ENCODE results near the gene PNKD.

PNKD gene

DNA sequence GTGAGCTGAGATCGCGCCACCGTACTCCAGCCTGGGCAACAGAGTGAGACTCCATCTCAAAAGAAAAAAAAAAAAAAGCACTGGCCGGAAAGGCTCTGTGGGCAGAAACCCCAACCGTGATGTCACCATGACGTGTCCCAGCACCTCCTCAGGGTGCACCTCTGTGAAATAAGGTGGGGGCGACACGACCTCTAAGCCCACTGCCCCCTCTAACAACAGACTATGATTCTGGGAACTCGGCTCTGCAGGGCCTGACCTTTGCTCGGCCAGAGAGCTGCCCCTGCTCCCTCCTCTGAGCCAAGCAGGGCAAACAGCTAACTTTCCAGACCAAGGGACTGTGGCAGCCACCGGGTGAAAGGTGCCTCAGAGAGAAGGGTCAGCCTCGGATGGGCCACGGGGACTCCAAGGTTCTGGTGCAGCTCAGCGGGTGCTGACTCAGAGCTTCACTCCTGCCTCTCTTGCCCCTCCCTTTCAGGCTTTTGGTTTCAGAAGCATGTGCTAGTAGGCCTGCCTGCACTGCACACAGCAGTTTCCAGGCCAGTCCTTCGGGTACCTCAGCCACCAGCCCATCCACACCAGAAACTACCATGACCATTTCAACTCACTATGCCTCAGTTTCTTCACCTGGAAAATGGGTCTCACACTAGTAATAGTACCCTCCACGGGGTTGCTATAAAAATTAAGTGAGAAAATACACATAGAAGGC, 13.9 kb downstream of the PNKD start:
- H3K4me1 Mint-ChIP-seq = peaks cover 51% of the 10 kb centered on the region
- no peak overlapping the region for H3K4me3 Mint-ChIP-seq
- TF ChIP-seq, protein P1, sequence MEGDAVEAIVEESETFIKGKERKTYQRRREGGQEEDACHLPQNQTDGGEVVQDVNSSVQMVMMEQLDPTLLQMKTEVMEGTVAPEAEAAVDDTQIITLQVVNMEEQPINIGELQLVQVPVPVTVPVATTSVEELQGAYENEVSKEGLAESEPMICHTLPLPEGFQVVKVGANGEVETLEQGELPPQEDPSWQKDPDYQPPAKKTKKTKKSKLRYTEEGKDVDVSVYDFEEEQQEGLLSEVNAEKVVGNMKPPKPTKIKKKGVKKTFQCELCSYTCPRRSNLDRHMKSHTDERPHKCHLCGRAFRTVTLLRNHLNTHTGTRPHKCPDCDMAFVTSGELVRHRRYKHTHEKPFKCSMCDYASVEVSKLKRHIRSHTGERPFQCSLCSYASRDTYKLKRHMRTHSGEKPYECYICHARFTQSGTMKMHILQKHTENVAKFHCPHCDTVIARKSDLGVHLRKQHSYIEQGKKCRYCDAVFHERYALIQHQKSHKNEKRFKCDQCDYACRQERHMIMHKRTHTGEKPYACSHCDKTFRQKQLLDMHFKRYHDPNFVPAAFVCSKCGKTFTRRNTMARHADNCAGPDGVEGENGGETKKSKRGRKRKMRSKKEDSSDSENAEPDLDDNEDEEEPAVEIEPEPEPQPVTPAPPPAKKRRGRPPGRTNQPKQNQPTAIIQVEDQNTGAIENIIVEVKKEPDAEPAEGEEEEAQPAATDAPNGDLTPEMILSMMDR (IDR thresholded peaks at IDR 0.05; ENCODE audit: unreplicated experiment in 3 of 3) = no peak
- no peaks in the 10 kb centered on the region for H3K9me3 Mint-ChIP-seq
- no peaks in the 10 kb centered on the region for H3K27me3 Mint-ChIP-seq (ENCODE audit: low read depth)
- H3K36me3 Mint-ChIP-seq (ENCODE audit: low read depth) = no peaks in the 10 kb centered on the region
- H3K27ac Mint-ChIP-seq = no peak overlapping the region

DNA sequence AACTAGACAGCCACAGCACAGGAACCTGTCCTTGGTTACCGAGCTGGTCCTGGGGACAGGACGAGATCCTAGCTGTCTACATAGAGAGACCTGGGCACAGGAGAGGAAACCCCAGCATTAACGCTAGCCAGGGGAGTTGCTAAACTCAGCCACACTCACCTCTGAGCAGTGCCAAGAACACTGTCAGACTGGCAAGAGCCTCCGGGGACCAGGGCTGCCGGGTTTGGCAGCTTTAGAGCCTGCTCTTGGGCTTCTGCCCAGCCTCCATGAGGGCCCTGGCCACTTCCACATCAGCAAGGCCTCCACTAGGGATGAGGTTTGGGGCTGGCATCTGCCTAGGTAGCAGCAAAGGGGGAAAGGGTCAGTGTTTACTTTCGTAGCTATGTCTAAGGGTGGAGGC, 15.3 kb downstream of the PNKD start:
- H3K4me3 Mint-ChIP-seq = peak overlapping the region; percentile 38 to 79 (median 60)
- no peaks in the 10 kb centered on the region for H3K27me3 Mint-ChIP-seq (ENCODE audit: low read depth)
- no peaks in the 10 kb centered on the region for H3K9me3 Mint-ChIP-seq
- no peaks in the 10 kb centered on the region for H3K36me3 Mint-ChIP-seq (ENCODE audit: low read depth)
- TF ChIP-seq, protein P1 (IDR thresholded peaks at IDR 0.05; ENCODE audit: unreplicated experiment in 3 of 3) = no peak
- H3K4me1 Mint-ChIP-seq = peaks cover 62% of the 10 kb centered on the region
- peak overlapping the region; percentile 94 to 98 (median 97) for H3K27ac Mint-ChIP-seq

DNA sequence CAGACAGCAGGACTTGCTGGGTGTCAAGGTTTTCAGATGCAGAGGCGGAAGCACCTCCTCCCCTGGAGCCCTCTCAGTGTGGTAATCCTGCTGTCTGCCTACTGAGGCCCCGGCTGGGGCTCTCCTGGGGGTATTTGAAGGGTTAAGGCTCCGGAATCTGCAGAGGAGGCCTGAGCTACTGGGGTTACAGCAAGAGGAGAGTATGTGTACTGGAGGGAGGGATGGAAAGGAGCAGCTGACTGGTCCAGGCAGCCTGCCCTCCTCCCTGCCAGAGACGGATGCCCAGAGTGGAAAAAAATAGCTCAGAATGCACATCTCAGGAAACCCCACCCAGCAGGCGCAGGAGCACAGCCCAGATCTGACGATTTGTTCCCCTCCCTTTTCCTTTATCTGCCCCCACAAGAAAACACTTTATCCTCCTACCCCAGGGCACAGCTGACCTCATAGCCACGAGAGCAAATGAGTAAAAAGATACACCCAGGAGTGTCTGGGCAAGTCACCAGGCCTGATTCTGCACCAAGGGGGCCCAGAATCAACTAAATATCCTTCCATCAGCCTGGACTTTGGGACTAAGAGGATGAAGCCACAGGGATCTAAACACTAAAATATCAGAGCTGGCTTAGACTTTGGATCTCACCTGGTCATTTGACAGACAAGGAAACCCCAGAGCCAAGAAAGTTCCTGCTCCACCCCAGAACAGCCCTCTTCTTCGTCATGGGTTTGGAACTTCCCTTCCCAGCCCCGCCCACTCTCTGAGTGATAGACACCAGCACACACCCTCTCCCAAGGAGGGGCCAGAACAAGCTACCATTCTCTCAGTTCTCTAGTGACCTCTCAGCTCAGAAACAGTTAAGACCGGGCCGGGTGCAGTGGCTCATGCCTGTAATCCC, 16.5 kb downstream of the PNKD start:
- no peaks in the 10 kb centered on the region for H3K9me3 Mint-ChIP-seq
- peak overlapping the region; percentile 72 to 79 (median 75) for H3K4me3 Mint-ChIP-seq
- no peaks in the 10 kb centered on the region for H3K27me3 Mint-ChIP-seq (ENCODE audit: low read depth)
- peaks cover 67% of the 10 kb centered on the region for H3K4me1 Mint-ChIP-seq
- peak overlapping the region; percentile 94 to 98 (median 97) for H3K27ac Mint-ChIP-seq
- H3K36me3 Mint-ChIP-seq (ENCODE audit: low read depth) = no peaks in the 10 kb centered on the region
- TF ChIP-seq, protein P1 (IDR thresholded peaks at IDR 0.05; ENCODE audit: unreplicated experiment in 3 of 3) = no peak

DNA sequence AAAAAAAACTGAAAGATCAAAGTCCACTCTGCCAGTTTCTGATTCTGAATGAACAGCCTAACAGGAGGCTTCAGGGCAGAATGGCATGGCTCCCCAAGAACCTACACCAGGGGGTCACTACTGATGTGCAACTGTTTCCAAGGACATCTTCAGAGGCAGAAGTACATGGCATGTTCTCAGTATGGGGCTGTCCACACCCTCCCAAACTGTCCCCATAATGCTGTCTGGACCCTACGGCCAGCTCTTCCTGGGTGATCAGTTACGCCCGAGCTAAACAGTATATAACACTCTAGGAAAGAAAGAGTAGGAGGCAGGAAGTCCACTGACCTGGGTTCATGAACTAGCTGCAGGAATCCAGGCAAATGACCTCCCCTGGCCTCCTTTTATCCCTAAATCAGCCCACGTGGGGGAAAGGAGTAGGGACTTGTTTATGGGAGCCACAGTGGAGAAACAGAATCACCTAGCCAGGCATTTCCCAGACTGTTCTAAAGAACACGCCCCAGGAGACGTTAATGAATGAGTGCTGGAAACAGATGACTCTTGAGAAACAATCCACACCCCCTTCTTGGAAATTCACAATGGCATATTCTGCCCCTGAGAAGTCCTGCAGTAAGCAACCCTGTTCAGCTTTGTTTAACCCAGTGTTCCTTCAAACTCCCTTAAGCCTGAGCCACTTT, 19.5 kb downstream of the PNKD start:
- no peaks in the 10 kb centered on the region for H3K27me3 Mint-ChIP-seq (ENCODE audit: low read depth)
- peak overlapping the region; percentile 66 to 84 (median 76) for H3K4me3 Mint-ChIP-seq
- peak overlapping the region; percentile 82 to 94 (median 94) for H3K27ac Mint-ChIP-seq
- TF ChIP-seq, protein P1 (IDR thresholded peaks at IDR 0.05; ENCODE audit: unreplicated experiment in 3 of 3) = no peak
- no peaks in the 10 kb centered on the region for H3K9me3 Mint-ChIP-seq
- H3K4me1 Mint-ChIP-seq = peaks cover 70% of the 10 kb centered on the region
- no peaks in the 10 kb centered on the region for H3K36me3 Mint-ChIP-seq (ENCODE audit: low read depth)

DNA sequence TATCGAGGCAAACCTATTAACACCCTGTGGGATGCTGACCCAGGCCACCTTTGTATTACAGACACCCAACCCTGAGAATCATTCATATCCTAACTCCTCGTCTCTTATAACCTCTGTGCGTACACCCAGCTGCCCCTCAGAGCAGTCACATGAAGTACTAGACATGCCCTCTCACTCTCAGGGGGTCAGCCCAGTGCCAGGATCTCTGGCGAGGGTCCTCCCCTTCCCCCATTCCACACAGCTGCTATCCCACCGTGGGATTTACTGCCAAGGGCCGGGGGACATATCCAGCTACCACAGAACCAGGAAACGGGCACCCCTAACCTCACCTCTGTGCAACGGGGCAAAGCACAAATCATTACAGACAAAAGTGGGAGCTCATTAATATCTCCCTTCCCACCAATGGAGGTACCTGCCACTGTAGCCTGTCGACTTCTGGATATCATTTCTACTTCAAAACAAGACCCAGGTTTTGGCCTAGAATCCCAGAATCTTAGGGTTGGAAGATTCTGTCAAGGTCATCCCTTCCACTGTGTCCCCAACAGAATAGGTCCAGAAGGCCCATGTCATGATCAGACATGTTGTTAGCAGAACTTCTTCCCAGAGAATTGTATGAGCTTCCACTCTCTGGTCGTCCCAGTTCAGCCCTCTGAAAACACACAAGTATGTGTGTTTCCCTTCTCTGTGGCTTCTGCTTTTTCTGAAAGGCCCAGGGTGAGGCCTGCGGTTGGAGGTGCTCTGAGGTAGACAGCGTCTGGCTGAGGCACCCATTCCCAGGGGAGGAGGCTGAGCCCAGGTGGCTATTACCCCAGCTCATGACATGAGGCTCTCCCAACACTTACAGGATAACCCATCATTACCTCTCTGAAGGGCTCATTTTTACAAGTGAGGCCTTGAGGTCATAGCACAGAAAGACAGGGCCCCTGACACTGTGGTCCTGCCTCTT, 20.3 kb downstream of the PNKD start:
- H3K27me3 Mint-ChIP-seq (ENCODE audit: low read depth) = no peaks in the 10 kb centered on the region
- H3K9me3 Mint-ChIP-seq = no peaks in the 10 kb centered on the region
- TF ChIP-seq, protein P1 (IDR thresholded peaks at IDR 0.05; ENCODE audit: unreplicated experiment in 3 of 3) = no peak
- no peaks in the 10 kb centered on the region for H3K36me3 Mint-ChIP-seq (ENCODE audit: low read depth)
- peaks cover 69% of the 10 kb centered on the region for H3K4me1 Mint-ChIP-seq
- peak overlapping the region; percentile 73 to 84 (median 76) for H3K4me3 Mint-ChIP-seq
- peak overlapping the region; percentile 82 to 94 (median 94) for H3K27ac Mint-ChIP-seq

Data from nephron (organoid).